Measurements from ENCODE around the gene SV2C.

DNA sequence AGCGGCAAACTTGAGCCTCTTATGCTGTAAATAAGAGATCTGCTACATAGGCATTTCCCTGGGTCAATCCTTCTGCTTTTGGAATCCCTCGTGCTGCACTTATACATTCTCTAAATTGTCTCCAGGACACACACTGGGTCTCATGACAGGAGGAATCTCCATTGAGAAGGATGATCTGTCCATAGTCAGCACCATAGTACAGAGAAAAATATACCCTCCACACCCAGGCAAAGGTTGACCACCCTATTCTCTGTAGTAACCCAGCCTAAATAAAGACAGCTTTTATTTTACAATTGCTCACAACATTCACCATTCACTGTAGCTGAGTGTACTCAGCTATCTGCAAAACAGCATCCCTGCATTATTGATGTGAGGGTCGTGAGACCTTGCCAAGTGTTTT is 111.2 kb downstream of the SV2C start:
- TF ChIP-seq, protein P1, sequence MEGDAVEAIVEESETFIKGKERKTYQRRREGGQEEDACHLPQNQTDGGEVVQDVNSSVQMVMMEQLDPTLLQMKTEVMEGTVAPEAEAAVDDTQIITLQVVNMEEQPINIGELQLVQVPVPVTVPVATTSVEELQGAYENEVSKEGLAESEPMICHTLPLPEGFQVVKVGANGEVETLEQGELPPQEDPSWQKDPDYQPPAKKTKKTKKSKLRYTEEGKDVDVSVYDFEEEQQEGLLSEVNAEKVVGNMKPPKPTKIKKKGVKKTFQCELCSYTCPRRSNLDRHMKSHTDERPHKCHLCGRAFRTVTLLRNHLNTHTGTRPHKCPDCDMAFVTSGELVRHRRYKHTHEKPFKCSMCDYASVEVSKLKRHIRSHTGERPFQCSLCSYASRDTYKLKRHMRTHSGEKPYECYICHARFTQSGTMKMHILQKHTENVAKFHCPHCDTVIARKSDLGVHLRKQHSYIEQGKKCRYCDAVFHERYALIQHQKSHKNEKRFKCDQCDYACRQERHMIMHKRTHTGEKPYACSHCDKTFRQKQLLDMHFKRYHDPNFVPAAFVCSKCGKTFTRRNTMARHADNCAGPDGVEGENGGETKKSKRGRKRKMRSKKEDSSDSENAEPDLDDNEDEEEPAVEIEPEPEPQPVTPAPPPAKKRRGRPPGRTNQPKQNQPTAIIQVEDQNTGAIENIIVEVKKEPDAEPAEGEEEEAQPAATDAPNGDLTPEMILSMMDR (IDR thresholded peaks at IDR 0.05) = no peak
- no peak for TF ChIP-seq POLR2A (IDR thresholded peaks at IDR 0.05)

Data from testis (tissue), 2 donors.